GM19324 (cell line): Measurements from ENCODE around the gene FXYD1.
"Not testable (repeated sequence)": the region's sequence is repeated elsewhere in the genome, so short reads cannot be mapped to it uniquely, and the experiment has no call there.

Source experiments
- ATAC-seq: cut with Tn5 transposase; IDR thresholded peaks from one replicate; pipeline ENCODE4 v1.9.1; 2021; ENCODE audit warnings: mild to moderate bottlenecking, moderate library complexity; ENCODE audit not compliant: unreplicated experiment, low FRiP score

The FXYD1 gene

DNA sequence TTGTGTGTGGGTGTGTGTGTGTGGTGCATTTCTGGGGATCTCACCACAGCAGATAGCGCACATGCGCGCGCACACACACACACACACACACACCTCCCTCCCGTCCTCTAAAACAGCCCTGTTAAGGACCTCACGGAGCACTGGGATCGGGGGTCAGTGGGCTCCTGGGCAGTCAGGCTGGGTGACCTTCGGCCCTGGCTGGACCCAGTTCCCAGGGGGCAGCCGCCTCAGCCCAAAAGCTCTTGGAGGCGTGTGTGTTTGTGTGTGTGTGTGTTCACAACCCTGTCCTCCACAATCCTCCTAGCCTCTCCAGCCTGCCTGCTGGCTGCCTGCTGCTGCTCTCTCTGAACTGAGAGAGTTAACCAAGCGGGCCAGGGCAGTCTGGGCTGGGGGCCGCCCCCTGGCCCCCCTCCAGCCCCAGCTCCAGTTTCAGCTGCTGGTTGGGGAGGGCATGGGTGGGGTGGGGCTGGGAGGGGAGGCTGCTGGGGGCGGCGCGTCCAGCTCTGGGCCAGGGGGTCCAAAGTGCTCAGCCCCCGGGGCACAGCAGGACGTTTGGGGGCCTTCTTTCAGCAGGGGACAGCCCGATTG, at the start of gene FXYD1:
Gene FXYD1 (plus strand): TSS at position 520 of the 588 bp plus-strand sequence. CDS start 1,256 bp downstream, outside the sequence.
- ATAC-seq = no peak

DNA sequence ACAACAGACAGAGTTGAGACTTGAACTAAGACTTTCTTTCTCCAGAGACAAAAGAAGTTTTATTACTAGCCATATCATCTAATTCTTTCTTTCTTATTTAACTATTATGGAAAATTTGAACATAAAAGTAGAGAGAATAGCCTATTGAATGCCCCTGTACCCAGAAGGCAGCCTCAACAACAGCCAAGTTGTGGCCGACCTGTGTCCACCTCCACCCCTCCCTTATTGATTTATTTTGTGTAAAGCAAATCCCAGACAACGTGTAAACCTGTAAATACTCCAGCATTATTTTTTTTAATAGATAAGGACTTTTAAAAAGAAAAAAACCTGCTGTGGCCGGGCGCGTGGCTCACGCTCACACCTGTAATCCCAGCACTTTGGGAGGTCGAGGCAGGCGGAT, 49.1 kb upstream of the FXYD1 start:
- ATAC-seq = no peak

DNA sequence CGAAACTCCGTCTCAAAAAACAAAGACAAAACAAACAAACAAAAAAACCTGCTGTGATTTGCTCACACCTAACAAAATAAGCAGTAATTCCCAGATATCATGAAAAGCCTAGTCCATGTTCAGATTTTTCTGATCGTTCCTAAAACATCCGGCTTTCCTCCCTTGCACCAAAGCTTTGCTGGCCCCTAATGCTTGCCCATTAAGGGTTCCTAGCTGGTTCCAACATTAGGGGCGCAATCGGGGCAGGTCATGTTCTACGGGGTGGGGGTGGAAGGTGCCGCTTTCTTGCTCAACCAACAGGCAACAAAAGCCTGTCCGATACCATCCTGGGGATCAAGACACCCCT, 48.5 kb upstream of the FXYD1 start:
- ATAC-seq = no peak

DNA sequence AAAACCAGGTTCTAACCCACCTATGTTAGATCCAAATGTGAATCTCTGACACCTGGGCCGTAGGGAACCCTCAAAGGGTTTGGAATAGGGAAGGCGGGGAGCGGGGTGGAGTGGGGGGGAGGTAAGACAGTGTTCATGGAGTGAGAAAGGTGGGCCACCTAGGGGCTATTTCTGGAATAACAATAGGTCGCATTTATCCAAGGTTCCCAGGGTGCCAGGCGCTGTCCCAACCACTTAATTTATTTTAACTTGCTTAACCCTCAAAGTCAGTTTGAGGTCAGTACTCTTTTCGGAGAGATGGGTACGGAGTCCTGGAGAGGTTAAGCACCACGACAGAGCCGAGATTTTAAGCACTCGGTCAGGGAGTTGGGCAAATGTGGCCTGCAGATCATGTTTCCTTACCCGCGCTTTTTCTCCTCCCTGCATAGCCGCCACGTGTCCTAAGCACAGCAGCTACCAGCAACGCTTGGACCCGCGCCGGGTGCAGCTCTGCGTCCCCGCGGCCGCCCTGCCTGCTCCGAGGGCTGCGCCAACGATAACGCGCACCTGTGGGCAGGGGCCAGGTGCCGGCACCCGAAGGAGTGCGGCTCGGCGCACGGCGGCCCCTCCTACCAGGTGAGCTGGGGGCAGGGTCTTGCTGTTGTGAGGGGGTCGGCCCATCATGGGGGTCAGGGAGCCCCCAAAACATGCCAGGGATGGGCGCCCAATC, 48.0 kb upstream of the FXYD1 start:
- ATAC-seq = no peak

DNA sequence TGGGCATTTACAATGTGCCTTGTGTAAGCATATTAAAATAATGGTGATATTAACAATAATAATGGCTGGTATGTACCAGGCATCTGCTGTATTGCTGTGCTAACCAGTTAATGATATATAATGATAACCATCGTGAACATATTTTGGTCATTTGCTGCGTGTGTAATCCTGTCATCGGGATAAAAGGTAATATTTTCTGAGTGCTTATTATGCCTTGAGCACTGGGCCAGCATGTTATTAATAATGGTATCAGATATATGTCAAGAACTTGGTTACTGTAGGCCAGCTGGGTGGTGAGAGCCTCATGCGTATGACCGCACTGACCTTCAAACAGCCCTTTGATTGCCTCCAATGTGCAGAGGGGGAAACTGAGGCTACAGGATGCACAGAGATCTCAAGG, 45.2 kb upstream of the FXYD1 start:
- ATAC-seq = no peak

DNA sequence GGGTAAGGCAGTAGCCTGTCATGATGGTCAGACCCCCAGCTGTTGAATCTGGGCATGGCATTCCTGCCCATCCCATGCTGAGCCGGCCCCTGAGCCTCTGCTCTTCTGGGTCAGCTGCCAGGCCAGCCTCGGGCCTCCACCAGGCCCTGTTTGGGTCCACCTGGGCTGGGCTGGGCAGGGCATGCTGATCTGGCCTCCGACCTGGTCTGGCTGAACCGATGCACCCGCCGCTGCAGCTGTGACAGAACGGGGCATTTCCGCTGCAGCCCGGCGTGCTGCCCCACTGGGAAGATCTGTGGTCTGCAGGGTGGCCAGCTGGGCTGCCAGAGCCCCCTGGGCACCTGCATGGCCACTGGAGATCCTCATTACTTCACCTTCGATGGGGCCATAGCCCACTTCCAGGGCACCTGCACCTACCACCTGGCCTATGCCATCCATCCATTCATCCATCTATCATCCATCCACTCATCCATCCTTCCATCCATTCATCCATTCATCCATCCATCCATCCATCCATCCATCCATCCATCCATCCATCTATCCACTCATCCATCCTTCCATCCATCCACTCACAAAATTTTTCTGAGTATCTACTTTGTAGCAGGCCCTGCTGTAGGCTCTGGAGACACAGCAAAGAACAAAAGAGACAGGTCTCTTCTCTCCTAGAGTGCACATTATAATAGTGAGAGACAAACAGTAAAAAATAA, 44.5 kb upstream of the FXYD1 start:
- no peak for ATAC-seq

DNA sequence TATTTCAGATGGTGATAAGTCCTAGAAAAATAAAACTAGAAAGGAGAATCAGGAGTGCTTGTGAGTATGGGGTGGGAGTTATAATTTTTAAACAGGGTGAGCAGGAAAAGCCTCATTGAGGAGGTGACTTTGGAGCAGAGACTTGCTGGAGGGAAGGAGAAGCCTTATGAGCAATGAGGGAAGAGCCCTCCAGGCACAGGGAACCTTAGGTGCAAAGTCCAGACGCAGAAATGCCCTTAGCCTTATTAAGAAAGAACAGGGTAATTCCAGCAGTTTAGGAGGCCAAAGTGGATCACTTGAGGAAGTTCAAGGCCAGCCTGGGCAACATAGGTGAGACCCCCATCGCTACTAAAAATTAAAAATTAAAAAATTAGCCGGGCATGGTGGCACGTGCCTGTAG, 44.0 kb upstream of the FXYD1 start:
- no peak for ATAC-seq

DNA sequence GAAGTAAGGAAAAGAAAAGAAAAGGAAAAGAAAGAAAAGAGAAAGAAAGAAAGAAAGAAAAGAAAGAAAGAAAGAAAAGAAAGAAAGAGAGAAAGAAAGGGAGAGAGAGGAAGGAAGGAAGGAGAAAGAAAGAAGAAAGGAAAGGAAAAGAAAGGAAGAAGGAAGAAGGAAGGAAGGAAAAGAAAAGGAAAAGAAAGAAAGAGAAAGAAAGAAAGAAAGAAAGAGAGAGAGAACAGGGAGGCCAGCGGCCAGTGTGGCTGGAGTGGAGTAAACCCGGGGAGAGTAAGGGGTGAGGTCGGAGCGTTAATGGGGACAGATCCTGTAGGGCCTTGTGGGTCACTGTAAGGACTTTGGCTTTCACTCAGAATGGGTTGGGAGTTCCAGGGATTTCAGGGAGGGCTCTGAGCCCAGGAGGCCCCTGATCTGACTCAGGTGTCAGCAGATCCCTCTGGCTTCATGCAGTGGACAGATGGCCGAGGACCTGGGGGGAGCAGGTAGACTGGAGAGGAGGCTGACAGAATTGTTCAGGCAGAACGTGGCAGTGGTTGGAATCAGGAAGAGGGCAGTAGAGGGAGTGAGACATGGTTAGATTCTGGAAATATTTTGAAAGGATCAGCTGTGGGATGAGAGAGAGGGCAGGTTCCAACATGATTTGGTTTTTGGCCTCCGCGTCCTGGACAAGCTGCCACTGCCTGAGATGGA, 42.8 kb upstream of the FXYD1 start:
- no peak for ATAC-seq

DNA sequence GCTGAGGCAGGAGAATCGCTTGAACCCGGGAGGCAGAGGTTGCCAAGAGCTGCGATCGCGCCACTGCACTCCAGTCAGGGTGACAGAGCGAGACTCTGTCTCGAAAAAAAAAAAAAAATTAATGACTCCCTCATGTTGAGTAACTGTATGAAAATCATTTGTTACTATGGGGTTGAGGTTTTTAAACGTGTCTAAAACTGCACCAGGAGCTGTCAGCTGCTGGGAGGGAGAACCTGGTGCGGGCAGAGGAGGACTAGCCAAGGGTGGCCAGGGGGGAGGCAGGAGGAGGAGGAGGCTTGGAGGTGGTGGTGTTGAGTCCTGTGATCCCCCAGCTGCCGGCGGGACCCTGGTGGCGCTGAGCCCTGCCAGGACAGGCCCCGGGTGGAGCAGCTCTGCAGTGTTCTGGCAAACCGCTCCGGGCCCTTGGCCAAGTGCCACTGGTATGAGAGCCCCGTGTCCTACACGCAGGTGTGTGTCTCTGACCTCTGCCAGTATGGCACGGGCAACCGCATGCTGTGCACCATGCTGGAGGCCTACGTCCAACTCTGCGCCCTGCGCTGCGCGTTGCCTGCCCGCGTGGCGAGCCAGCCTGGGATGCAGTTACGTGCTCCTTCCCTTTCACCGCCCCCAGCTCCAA, 40.1 kb upstream of the FXYD1 start:
- no peak for ATAC-seq

DNA sequence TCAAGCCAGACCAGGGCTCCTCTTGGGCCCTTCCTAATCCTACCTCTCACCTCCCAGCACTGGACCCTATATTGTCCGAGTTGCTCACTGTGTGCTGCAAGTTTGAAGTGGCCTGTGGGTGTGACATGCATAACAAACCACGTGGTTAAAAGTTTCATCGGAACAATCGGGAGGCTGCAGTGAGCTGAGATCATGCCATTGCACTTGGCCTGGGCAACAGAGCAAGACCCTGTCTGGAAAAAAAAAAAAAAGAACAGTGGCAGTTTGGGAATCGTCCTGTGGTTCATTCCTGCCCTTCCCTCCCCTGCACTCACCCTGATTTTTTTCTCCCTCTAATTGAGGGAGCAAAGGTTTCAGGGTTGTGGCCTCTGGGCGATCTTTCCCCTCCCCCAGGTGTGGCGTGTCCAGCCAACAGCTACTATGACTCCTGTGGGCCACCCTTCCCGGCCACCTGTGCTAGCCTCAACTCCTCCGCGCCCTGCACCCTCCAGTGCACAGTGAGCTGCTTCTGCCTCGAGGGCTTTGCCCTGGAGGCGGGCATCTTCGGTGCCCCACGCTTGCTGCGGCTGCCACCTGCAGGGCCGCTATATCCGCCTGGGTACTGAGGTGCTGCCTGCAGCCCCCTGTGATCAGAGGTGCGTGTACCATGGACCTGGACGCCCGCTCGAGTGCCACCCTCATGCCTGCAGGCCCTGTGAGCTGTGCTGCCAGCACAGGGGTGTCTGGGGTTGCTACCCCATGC, 39.3 kb upstream of the FXYD1 start:
- ATAC-seq = no peak

DNA sequence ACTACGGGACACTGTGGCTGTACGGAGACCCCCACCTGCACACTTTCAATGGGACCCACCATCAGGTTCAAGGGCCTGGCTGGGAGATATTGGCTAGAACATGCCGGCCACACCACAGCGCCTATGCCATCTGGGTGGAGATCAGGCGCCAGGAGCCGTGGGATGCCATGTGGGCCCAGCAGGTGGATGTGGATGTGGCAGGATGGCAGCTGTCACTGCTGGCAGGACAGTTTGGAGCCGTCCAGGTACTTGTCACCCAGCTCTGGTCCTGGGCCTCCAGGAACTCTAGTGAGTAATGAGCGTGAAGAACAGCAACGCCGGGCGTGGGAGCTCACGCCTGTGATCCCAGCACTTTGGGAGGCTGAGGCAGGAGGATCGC, 38.7 kb upstream of the FXYD1 start:
- ATAC-seq = no peak

DNA sequence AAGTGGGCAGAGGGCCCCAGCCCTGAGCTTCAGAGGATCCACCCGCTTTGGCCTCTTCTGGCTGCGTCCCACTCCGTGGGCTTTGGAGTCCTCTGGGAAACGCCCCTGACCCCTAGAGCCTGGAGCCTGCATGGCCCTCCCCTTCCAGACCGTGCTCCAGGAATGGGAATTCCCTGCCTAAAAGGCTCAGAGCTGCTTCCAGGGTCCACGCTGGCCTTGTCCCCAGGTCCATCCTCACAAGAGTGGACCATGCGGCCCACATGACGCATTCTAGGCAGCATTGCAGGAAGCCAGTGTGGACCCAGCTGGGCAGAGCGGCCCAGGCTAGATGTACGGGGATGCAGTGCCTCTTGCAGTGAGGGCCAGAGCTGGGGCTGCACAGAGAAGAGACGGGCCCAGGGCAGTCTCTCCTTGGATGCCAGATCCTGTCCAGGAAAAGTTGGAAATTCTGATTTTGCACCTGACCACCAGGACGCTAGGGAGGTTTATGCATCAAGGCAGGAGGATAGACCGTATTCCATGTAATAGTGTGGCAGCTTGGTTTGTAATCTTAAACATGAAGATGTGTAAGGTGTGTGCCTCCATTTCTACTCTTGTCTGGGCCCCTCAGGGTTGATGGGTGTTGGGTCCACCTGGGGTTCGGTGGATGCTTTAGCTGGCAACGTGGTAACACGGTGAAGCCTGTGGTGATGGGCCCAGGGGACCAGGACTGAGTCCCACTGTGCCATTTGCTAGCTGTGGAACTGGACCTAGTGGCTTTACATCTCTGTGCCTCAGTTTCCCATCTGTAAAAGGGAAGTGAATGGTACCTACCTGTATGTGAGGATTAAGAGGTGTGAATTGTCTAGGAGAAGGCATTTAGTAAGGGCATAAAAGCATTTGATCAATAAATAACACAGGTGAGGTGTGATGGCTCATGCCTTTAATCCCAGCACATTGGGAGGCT, 37.8 kb upstream of the FXYD1 start:
- no peak for ATAC-seq

DNA sequence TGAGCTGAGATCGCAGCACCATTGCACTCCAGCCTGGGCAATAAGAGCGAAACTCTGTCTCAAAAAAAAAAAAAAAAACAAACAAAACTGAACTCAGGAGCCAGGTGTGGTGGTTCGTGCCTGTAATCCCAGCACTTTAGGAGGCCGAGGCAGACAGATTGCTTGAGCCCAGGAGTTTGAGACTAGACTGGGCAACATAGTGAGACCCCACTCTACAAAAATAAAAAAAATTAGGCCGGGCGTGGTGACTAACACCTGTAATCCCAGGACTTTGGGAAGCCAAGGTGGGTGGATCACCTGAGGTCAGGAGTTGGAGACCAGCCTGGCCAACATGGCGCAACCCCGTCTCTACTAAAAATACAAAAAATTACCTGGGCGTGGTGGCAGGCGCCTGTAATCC, 36.7 kb upstream of the FXYD1 start:
- not testable (repeated sequence) for ATAC-seq

DNA sequence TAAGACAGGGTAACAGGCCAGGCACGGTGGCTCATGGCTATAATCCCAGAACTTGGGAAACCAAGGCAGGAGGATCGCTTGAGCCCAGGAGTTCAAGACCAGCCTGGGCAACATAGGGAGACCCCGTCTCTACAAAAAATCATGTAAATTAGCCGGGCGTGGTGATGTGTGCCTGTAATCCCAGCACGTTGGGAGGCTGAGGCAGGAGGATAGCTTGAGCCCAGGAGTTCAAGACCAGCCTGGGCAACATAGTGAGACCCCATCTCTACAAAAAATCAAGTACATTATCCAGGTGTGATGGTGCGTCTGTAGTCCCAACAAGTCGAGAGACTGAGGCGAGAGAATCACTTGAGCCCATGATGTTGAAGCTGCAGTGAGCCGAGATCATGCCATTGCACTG, 35.0 kb upstream of the FXYD1 start:
- not testable (repeated sequence) for ATAC-seq

DNA sequence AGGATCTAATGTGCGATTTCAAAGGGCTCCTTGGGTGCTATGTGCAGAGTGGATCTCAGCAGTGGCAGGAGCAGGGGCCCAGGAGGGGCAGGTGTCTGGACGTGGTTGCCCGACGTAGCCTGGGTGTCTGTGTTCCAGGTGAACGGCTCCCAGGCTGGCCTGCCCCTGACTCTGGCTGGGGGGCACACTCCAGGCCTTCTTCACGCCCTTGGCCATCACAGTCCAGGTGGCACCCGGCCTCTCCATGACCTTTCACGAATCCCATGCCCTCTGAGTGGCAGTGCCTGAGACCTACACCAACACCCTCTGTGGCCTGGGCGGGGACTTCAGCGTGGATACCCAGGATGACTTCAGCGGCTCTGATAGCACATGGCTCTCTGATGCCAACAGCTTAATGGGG, 34.3 kb upstream of the FXYD1 start:
- ATAC-seq = no peak

DNA sequence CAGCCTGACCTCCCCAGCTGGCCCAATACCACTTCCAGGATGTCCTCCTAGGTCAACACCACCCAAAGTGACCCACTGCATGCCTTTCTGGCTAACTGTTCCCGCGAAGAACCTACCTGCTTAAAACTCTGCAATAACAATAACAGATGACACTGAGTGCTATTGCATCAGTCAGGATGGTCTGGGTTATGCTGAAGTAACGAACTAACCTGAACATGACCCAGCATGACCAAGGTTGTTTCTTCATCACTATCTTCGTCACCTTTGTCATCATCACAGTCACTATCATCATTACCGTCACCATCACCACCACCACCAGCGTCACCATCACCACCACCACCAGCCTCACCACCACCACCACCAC, 33.6 kb upstream of the FXYD1 start:
- no peak for ATAC-seq

DNA sequence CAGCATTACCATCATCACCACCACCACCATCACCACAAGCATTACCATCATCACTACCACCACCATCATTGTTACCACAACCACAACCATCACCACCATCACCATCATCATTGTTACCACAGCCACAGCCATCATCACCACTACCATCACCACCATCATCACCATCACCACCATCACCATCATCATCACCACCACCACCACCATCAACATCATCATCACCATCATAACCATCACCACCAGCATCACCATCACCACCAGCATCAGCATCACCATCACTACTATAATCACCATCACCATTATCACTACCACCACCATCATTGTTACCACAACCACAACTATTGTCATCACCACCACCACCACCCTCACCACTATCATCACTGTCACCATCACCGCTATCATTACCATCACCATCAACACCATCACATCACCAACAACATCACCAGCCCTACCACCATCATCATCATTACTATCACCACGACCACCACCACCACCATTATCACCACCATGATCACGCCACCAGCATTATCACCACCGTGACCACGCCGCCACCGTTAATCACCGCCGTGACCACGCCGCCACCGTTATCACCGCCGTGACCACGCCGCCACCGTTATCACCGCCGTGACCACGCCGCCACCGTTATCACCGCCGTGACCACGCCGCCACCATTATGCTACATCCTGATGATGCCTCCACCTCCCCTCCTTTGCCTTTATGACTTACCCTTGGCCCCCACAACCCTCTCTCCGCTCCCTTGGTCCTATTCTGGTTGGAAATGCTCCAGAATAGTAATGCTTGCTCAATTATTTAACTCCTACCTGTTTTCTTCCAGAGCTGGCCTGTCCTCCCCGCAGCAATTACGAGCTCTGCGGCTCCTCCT, 33.0 kb upstream of the FXYD1 start:
- ATAC-seq = no peak

DNA sequence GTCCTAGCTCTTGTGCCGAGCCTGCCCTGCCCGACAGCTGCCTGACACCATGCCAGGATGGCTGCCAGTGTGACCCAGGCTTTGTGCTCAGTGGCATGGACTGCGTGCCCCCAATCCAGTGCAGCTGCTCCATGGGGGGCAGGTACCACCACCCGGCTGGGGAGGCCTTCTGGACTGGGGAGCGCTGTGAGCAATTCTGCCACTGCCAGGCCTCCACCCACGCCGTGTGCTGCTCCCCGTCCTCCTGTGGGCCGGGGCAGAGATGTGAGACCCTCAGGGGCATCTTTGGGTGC, 32.4 kb upstream of the FXYD1 start:
- ATAC-seq = no peak
